Fibroblast of villous mesenchyme (primary cell): ENCODE results near the gene CD36. TPM values are rescaled to one million over a fixed set of nuclear protein-coding genes. Genes with fewer than 3 reads are reported as not detected.

Experiments used
- DNase-seq: peaks from one replicate; pipeline ENCODE4 v3.0.0-alpha.2; 2010; ENCODE audit warnings: low read depth
- H3K4me3 ChIP-seq: 2 replicates; pipeline ENCODE4 v1.5.1; 2011; ENCODE audit warnings: low read depth, mild to moderate bottlenecking, low read length
- total RNA-seq: library from RNA; depleted of rRNA; stranded (reverse); fragments of >200 nt; gene quantifications from 2 replicates; pipeline ENCODE4 v1.2.3, GENCODE V29; 2012
- TF ChIP-seq, protein P1 (sequence below): IDR thresholded peaks from 2 replicates; pipeline ENCODE4 v1.5.1; 2012; ENCODE audit warnings: low read depth, mild to moderate bottlenecking, low read length; ENCODE audit not compliant: insufficient read depth

CD36 gene
- total RNA-seq, 1 donor, result 4.3 TPM

DNA sequence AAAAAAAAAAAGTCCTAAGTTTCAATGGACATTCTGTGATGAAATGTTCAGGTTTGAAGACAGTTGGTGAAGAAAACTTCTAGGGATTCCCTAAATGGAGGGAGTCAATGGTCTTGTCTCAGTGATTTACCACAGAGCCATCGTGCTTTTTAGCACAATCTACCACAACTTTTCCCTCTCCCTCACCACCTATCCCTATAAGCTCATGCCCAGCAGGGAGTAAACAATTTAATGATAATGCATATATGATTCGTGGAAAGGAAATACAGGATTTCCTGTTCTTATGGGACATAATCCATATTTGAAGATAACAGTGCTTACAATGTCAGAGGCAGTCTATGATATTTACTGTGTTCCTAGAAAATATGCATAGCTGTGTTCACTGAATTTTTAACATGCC, 38.4 kb upstream of the CD36 start:
- TF ChIP-seq, protein P1, sequence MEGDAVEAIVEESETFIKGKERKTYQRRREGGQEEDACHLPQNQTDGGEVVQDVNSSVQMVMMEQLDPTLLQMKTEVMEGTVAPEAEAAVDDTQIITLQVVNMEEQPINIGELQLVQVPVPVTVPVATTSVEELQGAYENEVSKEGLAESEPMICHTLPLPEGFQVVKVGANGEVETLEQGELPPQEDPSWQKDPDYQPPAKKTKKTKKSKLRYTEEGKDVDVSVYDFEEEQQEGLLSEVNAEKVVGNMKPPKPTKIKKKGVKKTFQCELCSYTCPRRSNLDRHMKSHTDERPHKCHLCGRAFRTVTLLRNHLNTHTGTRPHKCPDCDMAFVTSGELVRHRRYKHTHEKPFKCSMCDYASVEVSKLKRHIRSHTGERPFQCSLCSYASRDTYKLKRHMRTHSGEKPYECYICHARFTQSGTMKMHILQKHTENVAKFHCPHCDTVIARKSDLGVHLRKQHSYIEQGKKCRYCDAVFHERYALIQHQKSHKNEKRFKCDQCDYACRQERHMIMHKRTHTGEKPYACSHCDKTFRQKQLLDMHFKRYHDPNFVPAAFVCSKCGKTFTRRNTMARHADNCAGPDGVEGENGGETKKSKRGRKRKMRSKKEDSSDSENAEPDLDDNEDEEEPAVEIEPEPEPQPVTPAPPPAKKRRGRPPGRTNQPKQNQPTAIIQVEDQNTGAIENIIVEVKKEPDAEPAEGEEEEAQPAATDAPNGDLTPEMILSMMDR, result no peak
- peak; percentile 89 for DNase-seq
- H3K4me3 ChIP-seq, result no peak overlapping the region

DNA sequence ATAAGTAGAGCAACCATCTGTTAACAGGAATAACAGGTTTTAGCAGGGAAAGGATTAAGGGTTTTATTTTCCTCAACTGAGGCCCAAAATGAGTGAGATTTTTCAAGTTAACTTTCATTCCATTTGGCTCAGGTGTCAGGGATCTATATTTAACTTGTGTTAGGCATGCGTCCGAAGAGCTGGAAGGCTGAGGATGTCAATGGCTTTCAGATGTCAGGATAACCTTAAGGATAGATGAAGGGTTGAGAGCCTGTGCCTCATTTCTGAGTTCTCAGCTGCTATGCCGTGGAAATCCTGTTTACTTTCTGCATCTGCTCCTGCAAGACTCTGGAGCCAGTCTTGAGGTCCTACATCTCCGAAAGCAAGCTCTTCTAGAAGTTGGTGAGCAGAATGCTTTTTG, 36.4 kb upstream of the CD36 start:
- TF ChIP-seq, protein P1, result no peak
- no peak overlapping the region for H3K4me3 ChIP-seq
- no peak for DNase-seq

DNA sequence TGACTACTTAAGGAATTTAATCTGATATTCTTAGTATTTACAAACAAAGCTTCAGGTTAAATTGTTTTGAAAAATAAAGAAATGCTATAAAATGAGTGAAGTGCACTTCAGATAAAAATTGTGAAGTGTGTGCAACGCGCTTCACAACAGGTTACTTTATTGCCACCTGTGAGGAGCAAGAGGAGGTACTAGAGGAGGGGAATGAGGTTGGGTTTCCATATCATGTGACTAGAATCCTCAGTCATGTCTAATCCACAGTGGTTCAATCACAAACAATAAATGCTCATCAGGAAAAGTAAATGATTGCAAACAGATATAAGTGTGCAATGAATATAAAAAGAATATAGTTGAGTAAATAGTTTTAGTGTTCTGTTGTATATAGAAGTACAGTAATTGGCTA, 34.5 kb upstream of the CD36 start:
- DNase-seq, result no peak

DNA sequence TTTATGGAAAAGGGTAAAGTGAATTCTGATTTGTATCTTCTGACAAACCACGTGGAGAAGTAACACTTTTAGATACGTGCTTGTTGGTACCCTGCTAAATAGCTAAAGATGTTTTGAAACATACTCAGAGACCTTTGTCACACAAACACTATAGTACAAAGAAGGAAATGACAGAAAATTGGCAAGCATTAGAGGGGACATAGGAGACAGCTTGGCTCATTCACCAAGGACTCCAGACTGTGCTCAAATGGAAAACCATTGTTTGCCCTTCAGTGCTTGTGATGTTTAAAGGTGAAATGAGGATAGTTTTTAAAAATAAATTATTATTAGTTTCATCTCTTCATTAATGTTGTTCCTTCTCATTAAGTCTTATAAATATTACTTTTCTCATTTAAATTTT, 34.0 kb upstream of the CD36 start:
- TF ChIP-seq, protein P1, result no peak
- H3K4me3 ChIP-seq, result no peak overlapping the region
- DNase-seq, result no peak

More for the DNA sequence above, 34.5 kb upstream of the CD36 start:
- no peak overlapping the region for H3K4me3 ChIP-seq
- TF ChIP-seq, protein P1, result no peak

DNA sequence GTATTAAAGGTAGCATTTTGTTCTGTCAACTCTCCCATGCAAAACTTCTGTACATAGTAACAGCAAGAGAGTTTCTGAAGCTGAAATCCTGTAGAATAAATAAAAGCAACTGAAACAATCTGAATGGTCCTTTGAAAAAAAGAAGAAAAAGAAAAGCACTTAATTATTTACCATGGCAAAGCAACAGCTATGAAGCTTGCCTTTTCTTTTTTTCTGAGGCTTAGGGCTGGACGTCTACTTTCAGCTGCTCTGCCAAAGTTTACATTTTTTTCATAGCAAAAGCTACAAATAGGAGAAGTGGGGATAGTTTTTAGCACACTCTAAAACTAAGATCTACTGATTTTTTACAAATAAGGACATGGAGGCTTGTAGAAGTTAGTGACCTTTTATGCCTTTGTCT, 31.3 kb upstream of the CD36 start:
- no peak for DNase-seq
- TF ChIP-seq, protein P1, result no peak
- H3K4me3 ChIP-seq, result no peak overlapping the region

DNA sequence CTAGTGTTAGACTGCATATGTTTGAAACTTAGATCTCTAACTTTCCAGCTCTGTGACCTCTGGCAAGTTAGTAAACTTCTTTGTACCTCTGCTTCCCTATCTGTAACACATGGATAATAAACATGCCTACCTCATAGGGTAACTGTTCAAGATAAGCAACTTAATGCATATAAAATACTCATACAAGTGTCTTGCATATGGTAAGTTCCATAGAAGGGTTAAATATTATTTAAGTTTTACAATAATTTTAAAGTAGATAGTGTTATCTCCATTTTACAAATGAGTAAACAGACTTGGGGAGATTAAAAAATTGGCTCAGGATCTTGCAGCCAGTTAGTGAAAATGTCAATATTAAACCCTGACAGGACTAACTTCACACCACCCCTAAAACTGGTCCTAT, 30.1 kb upstream of the CD36 start:
- TF ChIP-seq, protein P1, result no peak
- DNase-seq, result no peak
- H3K4me3 ChIP-seq, result no peak overlapping the region

DNA sequence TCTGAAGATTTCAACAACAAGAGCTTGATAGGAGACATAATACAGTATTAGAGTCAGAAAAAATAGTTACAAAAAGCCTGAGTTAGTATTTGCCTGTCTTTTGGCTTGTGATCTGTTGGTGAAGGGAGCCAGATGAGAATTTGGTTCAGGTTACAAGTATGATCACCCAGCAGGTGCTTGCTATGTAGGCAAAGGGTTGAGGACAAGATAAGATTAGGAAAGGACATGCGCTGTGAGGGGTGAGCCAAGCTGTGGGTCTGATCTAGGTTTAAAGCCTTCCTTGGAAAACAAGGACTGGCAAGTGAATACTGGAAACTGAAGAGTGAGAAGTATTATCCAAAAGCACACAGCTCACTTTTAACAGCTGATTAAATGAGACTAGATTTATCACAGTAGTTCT, 28.7 kb upstream of the CD36 start:
- no peak overlapping the region for H3K4me3 ChIP-seq
- no peak for DNase-seq
- TF ChIP-seq, protein P1, result no peak
